ENCODE results near the gene ENO1. TPM values are rescaled to one million over a fixed set of nuclear protein-coding genes. Genes with fewer than 3 reads are reported as not detected.

ENO1 gene
- total RNA-seq, 1 experiment from 2014 or later: 1,044 TPM

DNA sequence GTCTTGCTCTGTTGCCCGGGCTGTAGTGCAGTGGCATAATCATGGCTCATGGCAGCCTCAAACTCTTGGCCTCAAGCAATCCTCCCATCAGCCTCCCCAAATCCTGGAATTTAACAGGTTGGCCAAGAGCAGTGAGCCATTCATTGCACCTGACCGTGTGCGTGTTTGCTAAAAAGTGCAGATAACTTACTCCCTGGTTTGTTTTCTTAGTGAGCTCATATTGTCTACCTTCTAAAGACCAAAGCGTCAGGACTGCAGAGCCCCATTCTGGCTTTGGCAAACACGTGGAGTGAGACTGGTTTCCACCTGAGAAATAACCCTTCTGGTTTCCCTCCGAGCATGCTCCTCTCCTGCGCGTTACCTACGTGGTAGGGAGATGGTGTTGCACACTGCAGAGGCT, 35.0 kb upstream of the ENO1 start:
- no peaks in the 10 kb centered on the region for H3K9me3 ChIP-seq (ENCODE audit: low read length)
- H3K27ac ChIP-seq (ENCODE audit: low read length): no peak overlapping the region
- no peak overlapping the region for H3K4me2 ChIP-seq (ENCODE audit: low read depth, low read length, poor library complexity, severe bottlenecking)
- H3K4me1 ChIP-seq (ENCODE audit: low read length): no peaks in the 10 kb centered on the region
- no peaks in the 10 kb centered on the region for H3K27me3 ChIP-seq (ENCODE audit: low read length)
- H3K4me3 ChIP-seq (ENCODE audit: low read length): no peak overlapping the region
- no peak overlapping the region for H2AFZ ChIP-seq (ENCODE audit: low read length)
- no peak overlapping the region for H3K9ac ChIP-seq (ENCODE audit: low read length)
- no peaks in the 10 kb centered on the region for H3K9me2 ChIP-seq (replicated peaks; ENCODE audit: insufficient read depth, low read length)
- H3K36me3 ChIP-seq (ENCODE audit: insufficient read depth, low read length): no peaks in the 10 kb centered on the region
- no peaks in the 10 kb centered on the region for H3K79me2 ChIP-seq (ENCODE audit: low read length)
- DNase-seq: no peak
- no peaks in the 10 kb centered on the region for H4K20me1 ChIP-seq (ENCODE audit: insufficient read depth, low read depth, low read length)

DNA sequence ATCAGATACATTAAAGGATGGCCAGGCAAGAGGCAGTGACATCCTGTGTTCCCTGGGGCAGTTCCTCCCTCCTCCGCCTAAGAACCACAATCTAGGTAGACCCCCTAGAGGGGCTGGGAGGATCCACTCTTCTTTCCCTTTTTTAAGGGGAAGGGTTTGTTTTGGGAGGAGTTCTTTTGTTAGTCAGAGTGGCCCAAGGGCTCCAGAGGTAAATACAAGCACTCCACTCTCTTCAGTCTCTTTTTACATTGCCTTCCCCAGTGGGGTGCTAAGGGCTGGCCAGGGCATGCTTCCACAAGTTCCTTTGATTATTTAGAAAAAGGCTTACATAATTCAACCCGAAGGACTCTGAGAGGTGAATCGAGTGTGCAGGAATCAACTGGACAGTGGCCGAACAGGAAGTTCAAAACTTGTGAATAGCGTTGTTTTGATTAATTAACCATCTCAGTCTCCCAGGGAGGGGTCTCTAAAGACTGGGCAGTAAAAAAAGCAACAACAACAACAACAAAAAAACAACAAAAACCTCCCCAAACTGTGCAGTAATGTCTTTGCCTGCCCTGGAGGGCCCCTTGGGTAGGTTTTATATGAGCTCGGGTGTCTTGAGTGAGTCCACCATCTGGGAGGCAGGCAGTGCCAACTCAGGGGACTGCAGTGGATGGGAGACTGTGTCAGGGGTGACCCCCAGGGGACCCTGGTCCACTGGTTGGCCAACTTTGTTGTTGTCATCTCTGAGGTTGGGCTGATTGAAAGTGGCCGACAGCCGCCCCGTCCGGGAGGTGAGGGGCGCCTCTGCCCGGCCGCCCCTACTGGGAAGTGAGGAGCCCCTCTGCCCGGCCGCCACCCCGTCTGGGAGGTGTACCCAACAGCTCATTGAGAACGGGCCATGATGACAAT, 33.2 kb upstream of the ENO1 start:
- H3K4me1 ChIP-seq (ENCODE audit: low read length): no peaks in the 10 kb centered on the region
- H3K27ac ChIP-seq (ENCODE audit: low read length): no peak overlapping the region
- no peaks in the 10 kb centered on the region for H3K79me2 ChIP-seq (ENCODE audit: low read length)
- H3K9ac ChIP-seq (ENCODE audit: low read length): no peak overlapping the region
- no peaks in the 10 kb centered on the region for H4K20me1 ChIP-seq (ENCODE audit: insufficient read depth, low read depth, low read length)
- no peak overlapping the region for H2AFZ ChIP-seq (ENCODE audit: low read length)
- no peaks in the 10 kb centered on the region for H3K9me3 ChIP-seq (ENCODE audit: low read length)
- no peaks in the 10 kb centered on the region for H3K9me2 ChIP-seq (replicated peaks; ENCODE audit: insufficient read depth, low read length)
- no peaks in the 10 kb centered on the region for H3K27me3 ChIP-seq (ENCODE audit: low read length)
- no peaks in the 10 kb centered on the region for H3K36me3 ChIP-seq (ENCODE audit: insufficient read depth, low read length)
- DNase-seq: no peak
- no peak overlapping the region for H3K4me3 ChIP-seq (ENCODE audit: low read length)
- H3K4me2 ChIP-seq (ENCODE audit: low read depth, low read length, poor library complexity, severe bottlenecking): no peak overlapping the region

DNA sequence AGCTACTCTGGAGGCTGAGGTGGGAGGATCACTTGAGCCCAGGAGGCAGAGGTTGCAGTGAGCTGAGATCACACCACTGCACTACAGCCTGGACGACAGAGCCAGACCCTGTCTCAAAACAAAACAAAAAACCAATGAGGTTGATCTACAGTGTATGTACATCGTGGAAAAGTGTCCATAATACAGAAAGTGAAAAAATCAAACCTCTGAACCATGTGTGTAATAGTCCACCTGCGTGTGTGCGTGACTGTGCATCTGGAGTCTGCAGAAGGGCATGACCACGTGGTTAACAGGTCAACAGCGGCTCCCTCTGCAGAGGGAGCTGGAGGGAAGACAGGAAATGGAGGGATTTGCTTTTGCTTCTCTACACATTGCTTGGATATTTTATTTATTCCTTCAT, 32.4 kb upstream of the ENO1 start:
- Histone ChIP-seq H3K9me2 (replicated peaks; ENCODE audit: insufficient read depth, low read length) (no peaks in the 10 kb centered on the region), H4K20me1 (ENCODE audit: insufficient read depth, low read depth, low read length) (no peaks in the 10 kb centered on the region), H3K4me3 (ENCODE audit: low read length) (no peak overlapping the region), H3K4me1 (ENCODE audit: low read length) (no peaks in the 10 kb centered on the region), H3K9me3 (ENCODE audit: low read length) (no peaks in the 10 kb centered on the region), H3K79me2 (ENCODE audit: low read length) (no peaks in the 10 kb centered on the region), H3K27ac (ENCODE audit: low read length) (no peak overlapping the region), H3K27me3 (ENCODE audit: low read length) (no peaks in the 10 kb centered on the region), H2AFZ (ENCODE audit: low read length) (no peak overlapping the region), H3K4me2 (ENCODE audit: low read depth, low read length, poor library complexity, severe bottlenecking) (no peak overlapping the region), H3K9ac (ENCODE audit: low read length) (no peak overlapping the region), H3K36me3 (ENCODE audit: insufficient read depth, low read length) (no peaks in the 10 kb centered on the region)
- DNase-seq: no peak

DNA sequence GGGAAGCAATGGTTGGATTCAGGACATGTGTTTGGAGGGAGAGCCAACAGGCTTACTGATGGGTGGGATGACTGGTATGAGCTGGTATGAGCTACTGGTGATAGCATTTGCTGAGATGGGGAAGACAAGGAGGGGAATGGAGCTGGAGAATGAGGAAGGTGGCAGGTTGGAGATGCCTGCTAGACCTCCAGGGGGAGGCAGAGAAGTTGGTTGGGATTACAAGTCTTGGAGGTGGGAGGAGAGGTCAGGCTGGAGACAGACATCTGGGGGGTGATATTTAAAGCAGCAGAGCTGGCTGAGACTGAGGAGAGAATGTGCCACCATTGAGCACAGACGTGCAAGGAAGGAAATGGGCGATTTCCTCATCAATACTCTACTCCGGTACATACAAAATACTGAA, 31.8 kb upstream of the ENO1 start:
- Histone ChIP-seq H3K9me3 (ENCODE audit: low read length) (no peaks in the 10 kb centered on the region), H3K9me2 (replicated peaks; ENCODE audit: insufficient read depth, low read length) (no peaks in the 10 kb centered on the region)

DNA sequence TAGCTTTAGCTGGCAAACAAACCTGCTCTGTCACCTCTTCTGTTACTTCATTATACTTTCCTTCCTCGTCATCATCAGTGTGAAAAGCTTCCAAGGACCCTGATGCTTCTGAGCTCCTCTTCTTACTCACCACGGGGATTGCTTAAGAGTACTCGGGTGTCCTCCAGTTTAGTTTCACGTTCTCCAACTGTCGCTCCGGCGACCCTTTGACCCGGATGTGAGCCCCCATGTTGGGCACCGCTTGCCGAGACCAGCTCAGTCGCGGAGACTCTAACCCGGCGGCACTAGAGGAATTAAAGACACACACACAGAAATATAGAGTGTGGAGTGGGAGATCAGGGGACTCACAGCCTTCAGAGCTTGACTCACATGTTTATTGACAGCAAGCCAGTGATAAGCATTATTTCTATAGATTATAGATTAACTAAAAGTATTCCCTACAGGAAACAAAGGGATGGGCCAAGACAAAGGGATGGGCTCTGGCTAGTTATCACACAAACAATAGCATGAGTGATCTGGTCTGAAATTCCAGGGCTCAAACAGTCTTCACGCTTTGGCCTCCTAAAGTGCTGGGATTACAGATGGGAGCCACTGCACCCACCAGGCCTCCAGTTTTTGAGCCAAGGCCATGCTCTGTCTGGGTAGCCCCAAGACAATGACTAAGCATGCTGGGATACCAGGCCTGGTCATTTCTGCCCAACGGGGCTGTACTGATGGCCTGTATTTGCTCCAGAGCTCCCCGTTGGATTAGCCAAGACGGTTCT, 30.1 kb upstream of the ENO1 start:
- no peaks in the 10 kb centered on the region for H3K79me2 ChIP-seq (ENCODE audit: low read length)
- H2AFZ ChIP-seq (ENCODE audit: low read length): no peak overlapping the region
- H3K36me3 ChIP-seq (ENCODE audit: insufficient read depth, low read length): no peaks in the 10 kb centered on the region
- H3K4me3 ChIP-seq (ENCODE audit: low read length): no peak overlapping the region
- H3K27ac ChIP-seq (ENCODE audit: low read length): no peak overlapping the region
- no peak overlapping the region for H3K4me2 ChIP-seq (ENCODE audit: low read depth, low read length, poor library complexity, severe bottlenecking)
- H3K9me2 ChIP-seq (replicated peaks; ENCODE audit: insufficient read depth, low read length): no peaks in the 10 kb centered on the region
- H3K4me1 ChIP-seq (ENCODE audit: low read length): no peaks in the 10 kb centered on the region
- H4K20me1 ChIP-seq (ENCODE audit: insufficient read depth, low read depth, low read length): no peaks in the 10 kb centered on the region
- DNase-seq: no peak
- no peaks in the 10 kb centered on the region for H3K9me3 ChIP-seq (ENCODE audit: low read length)
- no peaks in the 10 kb centered on the region for H3K27me3 ChIP-seq (ENCODE audit: low read length)
- H3K9ac ChIP-seq (ENCODE audit: low read length): no peak overlapping the region

More for the DNA sequence above, 31.8 kb upstream of the ENO1 start:
- Histone ChIP-seq H3K27me3 (ENCODE audit: low read length) (no peaks in the 10 kb centered on the region), H4K20me1 (ENCODE audit: insufficient read depth, low read depth, low read length) (no peaks in the 10 kb centered on the region), H3K27ac (ENCODE audit: low read length) (no peak overlapping the region), H3K79me2 (ENCODE audit: low read length) (no peaks in the 10 kb centered on the region), H3K36me3 (ENCODE audit: insufficient read depth, low read length) (no peaks in the 10 kb centered on the region), H3K4me3 (ENCODE audit: low read length) (no peak overlapping the region), H3K9ac (ENCODE audit: low read length) (no peak overlapping the region), H2AFZ (ENCODE audit: low read length) (no peak overlapping the region), H3K4me1 (ENCODE audit: low read length) (no peaks in the 10 kb centered on the region), H3K4me2 (ENCODE audit: low read depth, low read length, poor library complexity, severe bottlenecking) (no peak overlapping the region)
- DNase-seq: no peak

DNA sequence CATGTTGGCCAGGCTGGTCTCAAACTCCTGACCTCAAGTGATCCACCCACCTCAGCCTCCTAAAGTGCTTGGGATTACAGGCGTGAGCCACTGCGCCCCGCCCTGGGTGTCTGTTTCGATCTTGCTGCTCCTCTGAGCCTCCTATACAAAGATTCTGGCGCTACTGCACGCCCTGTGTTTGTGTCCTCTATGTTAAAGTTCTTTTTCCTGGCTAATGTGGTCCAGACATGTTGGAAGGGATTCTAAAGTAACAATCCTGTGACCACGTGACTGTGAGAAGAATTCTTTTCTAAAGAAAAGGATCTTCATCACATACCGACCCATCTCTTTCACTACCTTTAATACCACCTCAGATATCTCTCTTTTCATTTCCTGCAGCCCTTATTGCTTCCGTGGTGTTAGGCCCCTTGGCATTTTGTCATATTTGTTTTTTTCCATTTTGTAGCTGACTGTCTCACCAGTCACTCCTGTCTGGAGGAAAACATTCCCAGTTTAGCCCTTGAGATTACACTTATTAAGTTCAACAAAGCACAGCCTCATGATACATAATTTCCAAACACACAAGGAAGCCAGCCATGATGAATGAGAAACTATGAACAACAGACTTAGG, 27.2 kb upstream of the ENO1 start:
- no peak overlapping the region for H3K4me2 ChIP-seq (ENCODE audit: low read depth, low read length, poor library complexity, severe bottlenecking)
- no peaks in the 10 kb centered on the region for H3K9me3 ChIP-seq (ENCODE audit: low read length)
- H3K4me1 ChIP-seq (ENCODE audit: low read length): no peaks in the 10 kb centered on the region
- no peaks in the 10 kb centered on the region for H3K79me2 ChIP-seq (ENCODE audit: low read length)
- no peak for DNase-seq
- no peak overlapping the region for H2AFZ ChIP-seq (ENCODE audit: low read length)
- H3K27me3 ChIP-seq (ENCODE audit: low read length): no peaks in the 10 kb centered on the region
- H3K4me3 ChIP-seq (ENCODE audit: low read length): no peak overlapping the region
- H3K9me2 ChIP-seq (replicated peaks; ENCODE audit: insufficient read depth, low read length): no peaks in the 10 kb centered on the region
- no peaks in the 10 kb centered on the region for H3K36me3 ChIP-seq (ENCODE audit: insufficient read depth, low read length)
- no peak overlapping the region for H3K27ac ChIP-seq (ENCODE audit: low read length)
- H3K9ac ChIP-seq (ENCODE audit: low read length): no peak overlapping the region
- H4K20me1 ChIP-seq (ENCODE audit: insufficient read depth, low read depth, low read length): no peaks in the 10 kb centered on the region

DNA sequence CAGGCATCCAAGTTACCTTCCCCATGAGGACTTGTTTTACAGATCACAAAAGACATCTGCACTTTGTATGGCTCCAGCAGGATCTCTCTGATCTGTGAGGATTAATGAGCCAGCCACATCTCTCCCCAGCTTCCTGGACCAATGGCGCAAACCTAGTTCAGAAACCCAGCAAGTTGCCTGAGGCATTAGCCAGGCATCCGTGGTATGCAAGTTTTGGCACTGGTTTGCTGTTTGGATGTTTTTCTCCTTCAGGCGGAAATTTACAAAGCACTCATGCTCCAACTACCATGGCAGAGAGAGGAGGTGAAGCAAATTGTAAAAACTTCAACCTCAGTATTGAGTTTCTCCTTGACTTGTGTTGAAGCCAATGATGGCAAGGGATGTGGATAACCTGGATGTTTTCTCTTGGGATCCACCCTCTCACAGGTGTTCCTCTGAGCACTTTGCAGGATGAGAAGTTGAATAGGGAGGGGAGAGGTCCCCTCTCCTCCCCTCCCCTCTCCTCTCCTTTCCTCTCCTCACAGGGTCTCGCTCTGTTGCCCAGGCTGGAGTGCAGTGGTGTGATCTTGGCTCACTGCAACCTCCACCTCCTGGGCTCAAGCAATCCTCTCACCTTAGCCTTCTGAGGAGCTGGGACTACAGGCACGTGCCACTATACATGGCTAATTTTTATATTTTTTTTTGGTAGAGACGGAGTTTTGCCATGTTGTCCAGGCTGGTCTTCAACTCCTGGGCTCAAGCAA, 25.6 kb upstream of the ENO1 start:
- Histone ChIP-seq H4K20me1 (ENCODE audit: insufficient read depth, low read depth, low read length) (no peaks in the 10 kb centered on the region), H3K9me2 (replicated peaks; ENCODE audit: insufficient read depth, low read length) (no peaks in the 10 kb centered on the region), H3K4me2 (ENCODE audit: low read depth, low read length, poor library complexity, severe bottlenecking) (no peak overlapping the region), H3K79me2 (ENCODE audit: low read length) (no peaks in the 10 kb centered on the region), H2AFZ (ENCODE audit: low read length) (no peak overlapping the region), H3K27me3 (ENCODE audit: low read length) (no peaks in the 10 kb centered on the region), H3K36me3 (ENCODE audit: insufficient read depth, low read length) (no peaks in the 10 kb centered on the region), H3K4me3 (ENCODE audit: low read length) (no peak overlapping the region), H3K27ac (ENCODE audit: low read length) (no peak overlapping the region), H3K9me3 (ENCODE audit: low read length) (no peaks in the 10 kb centered on the region), H3K9ac (ENCODE audit: low read length) (no peak overlapping the region), H3K4me1 (ENCODE audit: low read length) (no peaks in the 10 kb centered on the region)
- no peak for DNase-seq

DNA sequence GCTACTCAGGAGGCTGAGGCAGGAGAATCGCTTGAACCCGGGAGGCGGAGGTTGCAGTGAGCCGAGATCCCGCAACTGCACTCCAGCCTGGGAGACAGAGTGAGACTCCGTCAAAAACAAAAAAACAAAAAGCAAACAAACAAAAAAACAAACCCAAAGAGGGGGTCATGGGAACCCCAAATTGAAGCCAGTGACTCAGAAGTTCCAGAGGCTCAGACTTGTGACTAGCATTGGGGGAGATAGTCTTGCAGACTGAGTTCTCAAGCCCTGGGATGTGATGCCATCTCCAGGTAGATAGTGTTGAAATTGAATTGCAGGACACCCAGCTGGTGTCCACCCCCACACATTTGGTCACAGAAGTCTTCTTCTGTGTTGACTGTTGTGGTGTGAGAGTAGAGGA, 24.9 kb upstream of the ENO1 start:
- Histone ChIP-seq H3K27me3 (ENCODE audit: low read length) (no peaks in the 10 kb centered on the region), H3K79me2 (ENCODE audit: low read length) (no peaks in the 10 kb centered on the region), H3K36me3 (ENCODE audit: insufficient read depth, low read length) (no peaks in the 10 kb centered on the region), H2AFZ (ENCODE audit: low read length) (no peak overlapping the region), H3K4me3 (ENCODE audit: low read length) (no peak overlapping the region), H3K27ac (ENCODE audit: low read length) (no peak overlapping the region), H3K4me2 (ENCODE audit: low read depth, low read length, poor library complexity, severe bottlenecking) (no peak overlapping the region), H3K9ac (ENCODE audit: low read length) (no peak overlapping the region), H3K4me1 (ENCODE audit: low read length) (no peaks in the 10 kb centered on the region), H3K9me2 (replicated peaks; ENCODE audit: insufficient read depth, low read length) (no peaks in the 10 kb centered on the region), H4K20me1 (ENCODE audit: insufficient read depth, low read depth, low read length) (no peaks in the 10 kb centered on the region), H3K9me3 (ENCODE audit: low read length) (no peaks in the 10 kb centered on the region)
- DNase-seq: no peak
